GM10266 (cell line): ENCODE measurements around the gene SLC5A3.

Experiments
- DNase-seq: peaks from one replicate; pipeline ENCODE4 v3.0.0; 2012; ENCODE audit errors: extremely low spot score
- CTCF ChIP-seq: IDR thresholded peaks from 2 replicates; pipeline ENCODE4 v1.5.1; 2012; ENCODE audit warnings: mild to moderate bottlenecking, low read depth; ENCODE audit not compliant: control insufficient read depth, insufficient read depth; ENCODE audit errors: missing control alignments

Gene SLC5A3

GRCh38 chr21:34071683-34072082 is 1.7 kb upstream of the SLC5A3 start:
- TF ChIP-seq CTCF, result no peak
- no peak for DNase-seq

- no peak for TF ChIP-seq CTCF
- DNase-seq, result no peak
Observed at GRCh38 chr21:34072145-34073031, 990 bp upstream of the SLC5A3 start.

- no peak for TF ChIP-seq CTCF
- DNase-seq, result peak; percentile 64
Observed at GRCh38 chr21:34073749-34074282, 438 bp downstream of the SLC5A3 start.

- no peak for TF ChIP-seq CTCF
- no peak for DNase-seq
Observed at GRCh38 chr21:34074283-34075090, 1.1 kb downstream of the SLC5A3 start.

GRCh38 chr21:34075091-34075425 is 1.7 kb downstream of the SLC5A3 start:
- no peak for TF ChIP-seq CTCF
- no peak for DNase-seq

- no peak for TF ChIP-seq CTCF
- DNase-seq, result no peak
Observed at GRCh38 chr21:34075760-34076660, 2.6 kb downstream of the SLC5A3 start.
